ENCODE data around the gene ABLIM1.

ABLIM1 gene

DNA sequence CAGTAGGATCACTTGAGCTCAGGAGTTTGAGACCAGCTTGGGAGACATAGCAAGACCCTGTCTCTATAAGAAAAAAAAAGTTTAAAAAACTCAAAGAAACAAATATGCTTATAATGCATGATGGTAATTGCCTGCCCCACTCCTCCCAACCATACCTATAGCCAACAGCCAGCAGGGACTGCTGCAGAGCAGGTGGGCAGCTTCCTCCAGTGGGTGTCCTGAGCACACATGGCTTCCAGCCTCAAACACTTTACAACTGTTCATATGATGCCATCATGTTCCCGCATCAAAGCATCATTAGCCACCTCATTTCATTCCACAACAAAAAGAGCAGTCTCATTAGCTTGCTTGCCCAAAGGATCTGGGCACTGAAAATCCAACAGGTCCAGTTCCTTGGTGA lies 42.0 kb downstream of the ABLIM1 start:
- no peak for TF ChIP-seq ZNF384 (IDR thresholded peaks at IDR 0.05)
- TF ChIP-seq ARNT (IDR thresholded peaks at IDR 0.05) = no peak
- no peak for TF ChIP-seq BHLHE40 (IDR thresholded peaks at IDR 0.05; ENCODE audit: borderline replicate concordance)
- no peak for TF ChIP-seq ELF4 (IDR thresholded peaks at IDR 0.05)
- TF ChIP-seq SP1 (IDR thresholded peaks at IDR 0.05) = no peak
- ChIA-PET CTCF (interaction anchor here (0.7 to 0.9 kb wide), 2 partner anchors 88 to 755 kb away, joined by 3 read pairs; no protein-coding TSS in a partner anchor), POLR2A (interaction anchor here (1.1 kb wide), 1 partner anchor 18 kb away, joined by 3 read pairs; no protein-coding TSS in a partner anchor)
- DNase-seq (ENCODE audit: extremely low spot score) = no peak

DNA sequence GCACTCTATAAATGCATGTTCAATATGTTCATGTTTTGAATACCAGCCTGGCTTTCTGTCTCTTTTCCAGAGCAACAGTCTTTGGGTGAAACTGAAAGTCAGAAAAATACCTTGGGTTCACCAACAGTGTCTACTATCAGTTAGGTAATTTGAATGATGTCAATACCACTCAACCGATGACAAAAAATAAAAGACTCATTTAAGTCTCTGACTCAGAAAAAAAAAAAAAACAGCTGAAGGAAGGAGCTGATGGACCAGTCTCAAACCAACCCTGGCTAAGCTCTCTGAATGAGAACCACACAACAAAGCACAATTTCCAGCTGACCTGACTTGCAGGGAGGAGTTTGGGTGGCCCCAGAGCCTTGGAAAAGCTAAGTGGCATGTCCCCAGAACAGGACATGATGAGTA lies 42.5 kb downstream of the ABLIM1 start:
- ChIA-PET POLR2A (interaction anchor here (1.1 kb wide), 1 partner anchor 18 kb away, joined by 3 read pairs; no protein-coding TSS in a partner anchor), CTCF (no interaction called here)
- TF ChIP-seq FOXA1 (IDR thresholded peaks at IDR 0.05) (no peak), ELF4 (IDR thresholded peaks at IDR 0.05) (no peak), SUZ12 (IDR thresholded peaks at IDR 0.05) (no peak), BHLHE40 (IDR thresholded peaks at IDR 0.05; ENCODE audit: borderline replicate concordance) (no peak), ZNF384 (IDR thresholded peaks at IDR 0.05) (no peak)
- no peak for DNase-seq (ENCODE audit: extremely low spot score)

DNA sequence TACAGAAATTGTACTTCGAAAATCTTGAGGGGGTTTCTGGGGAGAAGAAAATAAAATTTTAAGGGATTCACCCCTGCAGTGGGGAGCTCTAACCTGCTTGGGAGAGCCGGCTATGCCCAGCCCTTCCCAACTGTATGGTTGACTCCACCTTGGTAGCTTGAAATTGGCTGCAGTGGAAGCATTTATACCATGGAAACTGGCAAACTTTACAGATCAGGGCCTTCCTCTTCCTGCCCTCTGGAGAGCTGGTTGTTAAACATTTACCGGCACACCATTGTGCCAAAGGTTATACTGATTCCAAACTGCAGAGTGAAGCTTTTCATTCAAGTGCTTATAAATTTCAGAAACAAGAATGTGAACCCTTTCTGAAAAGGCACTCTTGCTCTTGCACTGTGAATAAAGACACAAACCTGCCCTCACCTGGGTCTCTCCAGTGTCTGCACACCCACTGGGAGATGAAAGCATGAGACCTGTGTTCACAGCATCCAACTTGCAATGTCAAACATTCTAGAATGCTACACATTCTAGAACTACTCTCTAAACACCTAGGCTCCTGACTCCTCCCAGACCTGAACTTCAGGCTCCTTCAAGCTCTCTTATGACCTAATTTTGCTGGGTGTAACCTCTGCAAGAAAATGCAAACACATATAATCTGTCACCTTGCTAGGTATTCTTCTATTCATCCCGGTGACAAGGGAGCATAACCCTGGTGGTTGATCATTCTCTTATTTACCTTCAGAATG lies 44.7 kb downstream of the ABLIM1 start:
- no peak for DNase-seq (ENCODE audit: extremely low spot score)
- ChIA-PET CTCF (no interaction called here), POLR2A (no interaction called here)
- TF ChIP-seq HDGF (IDR thresholded peaks at IDR 0.05; ENCODE audit: borderline replicate concordance) (no peak), TARDBP (IDR thresholded peaks at IDR 0.05) (no peak), LEF1 (IDR thresholded peaks at IDR 0.05; ENCODE audit: borderline replicate concordance) (no peak), FOXA1 (IDR thresholded peaks at IDR 0.05) (no peak), SP1 (IDR thresholded peaks at IDR 0.05) (no peak), FOXM1 (IDR thresholded peaks at IDR 0.05; ENCODE audit: borderline replicate concordance) (no peak), L3MBTL2 (conservative IDR thresholded peaks at IDR 0.05) (no peak), PKNOX1 (IDR thresholded peaks at IDR 0.05) (no peak), ELF4 (IDR thresholded peaks at IDR 0.05) (no peak), ZNF384 (IDR thresholded peaks at IDR 0.05) (no peak), SUZ12 (IDR thresholded peaks at IDR 0.05) (no peak), FOXK2 (IDR thresholded peaks at IDR 0.05) (no peak)

GRCh38 chr10:114611617-114612016 lies 46.5 kb downstream of the ABLIM1 start:
- ChIA-PET POLR2A (interaction anchor here (0.6 kb wide), 1 partner anchor 22 kb away, joined by 3 read pairs; no protein-coding TSS in a partner anchor), CTCF (no interaction called here)
- TF ChIP-seq ZNF384 (IDR thresholded peaks at IDR 0.05) = no peak
- TF ChIP-seq NFRKB (IDR thresholded peaks at IDR 0.05) = no peak
- no peak for TF ChIP-seq FOXK2 (IDR thresholded peaks at IDR 0.05)
- TF ChIP-seq ELF4 (IDR thresholded peaks at IDR 0.05) = no peak
- no peak for TF ChIP-seq CTBP1 (IDR thresholded peaks at IDR 0.05; ENCODE audit: borderline replicate concordance)
- TF ChIP-seq SP1 (IDR thresholded peaks at IDR 0.05) = no peak
- no peak for TF ChIP-seq SUZ12 (IDR thresholded peaks at IDR 0.05)
- TF ChIP-seq TARDBP (IDR thresholded peaks at IDR 0.05) = no peak
- TF ChIP-seq L3MBTL2 (conservative IDR thresholded peaks at IDR 0.05) = no peak
- TF ChIP-seq FOXA1 (IDR thresholded peaks at IDR 0.05) = no peak
- TF ChIP-seq HDGF (IDR thresholded peaks at IDR 0.05; ENCODE audit: borderline replicate concordance) = no peak
- TF ChIP-seq BHLHE40 (IDR thresholded peaks at IDR 0.05; ENCODE audit: borderline replicate concordance) = no peak
- no peak for DNase-seq (ENCODE audit: extremely low spot score)

DNA sequence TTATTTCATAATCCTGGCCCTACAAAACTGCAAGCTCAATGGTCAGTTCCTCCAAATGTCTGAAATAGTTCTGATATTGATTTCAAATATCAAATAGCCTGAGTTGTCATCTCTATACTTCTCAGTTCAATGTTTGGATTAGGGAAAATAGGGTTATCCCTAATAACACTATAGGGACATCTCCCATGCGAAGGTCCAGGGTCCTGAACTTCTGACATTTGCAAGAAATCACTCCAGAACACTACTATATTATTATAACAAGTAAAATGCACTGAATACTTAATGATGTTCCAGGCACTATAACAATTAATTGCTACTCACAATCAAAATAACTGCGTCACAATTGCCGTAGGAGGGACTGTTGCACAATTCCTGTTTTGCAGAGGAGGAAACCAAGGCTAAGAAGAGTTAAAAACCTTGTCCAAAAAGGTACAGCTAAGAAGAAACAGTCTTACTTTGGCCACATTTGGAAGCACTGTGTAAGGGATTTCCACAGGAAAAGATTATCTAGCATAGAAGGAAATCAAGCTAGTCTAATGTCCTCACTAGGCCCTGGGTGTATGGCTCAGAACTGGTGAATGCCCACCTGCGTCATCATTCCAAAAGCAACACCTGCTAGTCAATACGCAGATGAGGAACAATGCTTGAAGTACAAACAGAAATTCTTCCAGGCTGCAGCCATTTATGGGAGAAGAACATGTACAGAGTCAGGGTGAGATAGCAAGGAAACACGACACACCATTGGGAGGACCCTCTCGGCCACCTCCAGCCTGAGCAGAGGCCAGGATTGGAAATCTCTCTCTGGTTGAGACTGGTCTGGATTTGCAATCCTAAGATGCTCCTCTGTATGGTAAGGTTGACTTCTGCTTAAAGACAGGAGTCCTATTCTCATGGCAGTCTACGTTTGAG lies 48.3 kb downstream of the ABLIM1 start:
- POLR2A ChIA-PET = no interaction called here
- CTCF ChIA-PET = no interaction called here
- no peak for DNase-seq (ENCODE audit: extremely low spot score)
- no peak for TF ChIP-seq BHLHE40 (IDR thresholded peaks at IDR 0.05; ENCODE audit: borderline replicate concordance)
- no peak for TF ChIP-seq FOXK2 (IDR thresholded peaks at IDR 0.05)
- TF ChIP-seq NFRKB (IDR thresholded peaks at IDR 0.05) = no peak
- no peak for TF ChIP-seq SUZ12 (IDR thresholded peaks at IDR 0.05)
- no peak for TF ChIP-seq CTBP1 (IDR thresholded peaks at IDR 0.05; ENCODE audit: borderline replicate concordance)
- no peak for TF ChIP-seq ZNF384 (IDR thresholded peaks at IDR 0.05)
- TF ChIP-seq SP1 (IDR thresholded peaks at IDR 0.05) = no peak
- TF ChIP-seq HDGF (IDR thresholded peaks at IDR 0.05; ENCODE audit: borderline replicate concordance) = no peak

DNA sequence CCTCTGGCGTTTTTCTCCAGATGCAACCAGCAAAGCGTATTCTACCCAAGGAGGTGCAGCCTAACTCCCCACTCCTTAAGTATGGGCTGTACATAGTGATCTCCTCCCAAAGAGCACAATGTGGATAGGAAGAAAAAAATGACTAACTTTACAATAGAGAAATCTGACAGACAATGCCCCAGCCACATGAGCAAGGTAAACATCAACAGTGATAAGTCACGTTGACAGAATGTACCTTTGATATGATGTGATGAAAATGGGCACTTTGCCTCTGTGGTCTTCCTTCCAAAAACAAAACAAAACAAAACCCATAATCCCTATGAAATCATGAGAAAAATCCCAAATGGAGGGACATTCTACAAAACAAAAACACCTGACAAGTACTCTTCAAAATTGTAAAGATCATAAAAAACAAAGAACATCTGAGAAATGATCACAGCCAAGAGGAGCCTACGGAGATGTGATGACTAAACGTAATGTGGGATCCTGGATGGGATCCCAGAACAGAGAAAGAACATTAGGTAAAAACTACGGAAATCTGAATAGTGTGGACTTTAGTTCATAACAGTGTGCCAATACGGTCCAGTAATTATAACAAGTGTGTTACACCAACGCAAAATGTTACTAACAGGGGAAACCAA lies 50.6 kb downstream of the ABLIM1 start:
- TF ChIP-seq ELF4 (IDR thresholded peaks at IDR 0.05) = no peak
- TF ChIP-seq SP1 (IDR thresholded peaks at IDR 0.05) = no peak
- no peak for TF ChIP-seq CTBP1 (IDR thresholded peaks at IDR 0.05; ENCODE audit: borderline replicate concordance)
- TF ChIP-seq SUZ12 (IDR thresholded peaks at IDR 0.05) = no peak
- TF ChIP-seq FOXA1 (IDR thresholded peaks at IDR 0.05) = no peak
- TF ChIP-seq BHLHE40 (IDR thresholded peaks at IDR 0.05; ENCODE audit: borderline replicate concordance) = no peak
- TF ChIP-seq L3MBTL2 (conservative IDR thresholded peaks at IDR 0.05) = no peak
- no peak for TF ChIP-seq ARNT (IDR thresholded peaks at IDR 0.05)
- no peak for TF ChIP-seq LEF1 (IDR thresholded peaks at IDR 0.05; ENCODE audit: borderline replicate concordance)
- no peak for TF ChIP-seq FOXK2 (IDR thresholded peaks at IDR 0.05)
- no peak for TF ChIP-seq ZNF384 (IDR thresholded peaks at IDR 0.05)
- TF ChIP-seq NFRKB (IDR thresholded peaks at IDR 0.05) = no peak
- no peak for TF ChIP-seq TARDBP (IDR thresholded peaks at IDR 0.05)
- no peak for TF ChIP-seq FOXM1 (IDR thresholded peaks at IDR 0.05; ENCODE audit: borderline replicate concordance)
- TF ChIP-seq HDGF (IDR thresholded peaks at IDR 0.05; ENCODE audit: borderline replicate concordance) = no peak
- no peak for DNase-seq (ENCODE audit: extremely low spot score)
- ChIA-PET CTCF (no interaction called here), POLR2A (no interaction called here)

Measured in HEK293T (cell line).